Fibroblast of peridontal ligament (primary cell): ENCODE data around the gene FOXE3.

ENCODE experiments used
- DNase-seq: peaks from one replicate; pipeline ENCODE4 v3.0.0-alpha.2; 2010; ENCODE audit errors: extremely low read depth

The FOXE3 gene

GRCh38 chr1:47405697-47406096, 10.4 kb upstream of the FOXE3 start:
- DNase-seq = no peak

GRCh38 chr1:47406966-47407365, 9.1 kb upstream of the FOXE3 start:
- DNase-seq = no peak

GRCh38 chr1:47407481-47407880, 8.6 kb upstream of the FOXE3 start:
- DNase-seq = peak; percentile 29

- DNase-seq = peak; percentile 35
Observed at GRCh38 chr1:47409311-47410067, 6.6 kb upstream of the FOXE3 start.

GRCh38 chr1:47410068-47410455, 6.0 kb upstream of the FOXE3 start:
- DNase-seq = no peak

- no peak for DNase-seq
Observed at GRCh38 chr1:47411436-47411835, 4.6 kb upstream of the FOXE3 start.

GRCh38 chr1:47412437-47412836, 3.6 kb upstream of the FOXE3 start:
- no peak for DNase-seq

- no peak for DNase-seq
Observed at GRCh38 chr1:47416319-47417169, 459 bp downstream of the FOXE3 start.

- no peak for DNase-seq
Observed at GRCh38 chr1:47417170-47418044, 1.3 kb downstream of the FOXE3 start.

- DNase-seq = no peak
Observed at GRCh38 chr1:47418122-47418521, 2.0 kb downstream of the FOXE3 start.

- DNase-seq = no peak
Observed at GRCh38 chr1:47418681-47419325, 2.7 kb downstream of the FOXE3 start.

GRCh38 chr1:47420547-47420946, 4.5 kb downstream of the FOXE3 start:
- no peak for DNase-seq

- no peak for DNase-seq
Observed at GRCh38 chr1:47423872-47424271, 7.8 kb downstream of the FOXE3 start.

GRCh38 chr1:47424336-47424982, 8.4 kb downstream of the FOXE3 start:
- DNase-seq = peak; percentile 75

- DNase-seq = peak; percentile 90
Observed at GRCh38 chr1:47431534-47431933, 15.4 kb downstream of the FOXE3 start.

GRCh38 chr1:47432071-47433036, 16.3 kb downstream of the FOXE3 start:
- peak; percentile 92 for DNase-seq

- DNase-seq = peak; percentile 21
Observed at GRCh38 chr1:47433037-47433421, 16.9 kb downstream of the FOXE3 start.

GRCh38 chr1:47433477-47434050, 17.5 kb downstream of the FOXE3 start:
- DNase-seq = no peak

- peak; percentile 86 for DNase-seq
Observed at GRCh38 chr1:47434051-47434842, 18.2 kb downstream of the FOXE3 start.
